OCI-LY1 (cell line): Measurements from ENCODE around the gene ATP6V1G1.

Experiments used
- CTCF ChIP-seq: fragments of 200-600 bp; sonication (generic), shearing (Covaris generic); IDR thresholded peaks from 2 replicates; pipeline ENCODE4 v1.5.1; 2017; ENCODE audit warnings: mild to moderate bottlenecking, antibody characterized with exemption, low read length, moderate library complexity, mixed read lengths
- EZH2 ChIP-seq: fragments of 200-600 bp; sonication (generic), shearing (Covaris generic); IDR thresholded peaks from 2 replicates; pipeline ENCODE4 v1.8.0; 2017; ENCODE audit warnings: borderline replicate concordance, mixed run types, mild to moderate bottlenecking, antibody characterized with exemption, low read length, moderate library complexity, mixed read lengths

GRCh38 chr9:114555696-114556095 lies 31.9 kb upstream of the ATP6V1G1 start:
- TF ChIP-seq CTCF (no peak), EZH2 (no peak)
